Activated T-cell treated with anti-CD3 and anti-CD28 coated beads, Interleukin-2, amount 50 U/mL, for 24 hours (primary cell): ENCODE data around the gene PTPRA.
A peak's percentile ranks its signal among the peaks of the same experiment; 100 is the strongest.

Source experiments
- DNase-seq: peaks from one replicate; pipeline ENCODE4 v3.0.0-alpha.2; 2020
- H3K27ac Mint-ChIP-seq: 2 replicates; pipeline ENCODE4 v1.8.0; 2020; ENCODE audit warnings: mild to moderate bottlenecking, mixed read lengths
- H3K27me3 Mint-ChIP-seq: 2 replicates; pipeline ENCODE4 v1.8.0; 2020; ENCODE audit warnings: mixed read lengths
- H3K36me3 Mint-ChIP-seq: 2 replicates; pipeline ENCODE4 v1.8.0; 2020; ENCODE audit warnings: low read depth, mixed read lengths
- H3K4me1 Mint-ChIP-seq: 2 replicates; pipeline ENCODE4 v1.8.0; 2020; ENCODE audit warnings: low read depth, mixed read lengths
- H3K4me3 Mint-ChIP-seq: 2 replicates; pipeline ENCODE4 v1.8.0; 2020; ENCODE audit warnings: mild to moderate bottlenecking, moderate library complexity, mixed read lengths
- H3K9me3 Mint-ChIP-seq: 2 replicates; pipeline ENCODE4 v1.8.0; 2020; ENCODE audit warnings: mixed read lengths

The PTPRA gene

GRCh38 chr20:2956480-2956879 is 83.2 kb downstream of the PTPRA start:
- H3K9me3 Mint-ChIP-seq: no peaks in the 10 kb centered on the region
- H3K4me3 Mint-ChIP-seq: no peak overlapping the region
- no peak overlapping the region for H3K27ac Mint-ChIP-seq
- no peak for DNase-seq
- peaks cover 66% of the 10 kb centered on the region for H3K36me3 Mint-ChIP-seq
- no peaks in the 10 kb centered on the region for H3K27me3 Mint-ChIP-seq
- peaks cover 29% of the 10 kb centered on the region for H3K4me1 Mint-ChIP-seq

DNA sequence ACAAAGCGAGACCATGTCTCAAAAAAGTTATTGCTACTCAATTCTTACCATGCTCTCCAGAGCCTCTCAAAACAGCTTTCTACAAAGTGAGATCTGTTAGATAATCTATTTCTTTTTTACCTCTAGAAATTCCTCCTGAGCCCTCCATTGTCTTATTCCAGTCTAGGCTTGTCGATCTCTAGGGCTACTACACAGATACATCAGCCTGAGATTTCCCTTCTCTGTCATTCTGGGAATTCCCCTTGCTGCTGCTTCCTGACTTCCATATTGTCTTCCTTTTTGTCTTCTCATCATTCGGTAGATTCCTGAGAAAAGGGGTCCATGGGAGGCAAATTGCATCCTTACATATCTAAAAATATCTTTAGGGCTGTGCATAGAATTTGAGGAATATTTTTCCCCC is 94.6 kb downstream of the PTPRA start:
- no peaks in the 10 kb centered on the region for H3K27me3 Mint-ChIP-seq
- H3K27ac Mint-ChIP-seq: peak overlapping the region; percentile 16
- no peaks in the 10 kb centered on the region for H3K9me3 Mint-ChIP-seq
- peaks cover 82% of the 10 kb centered on the region for H3K36me3 Mint-ChIP-seq
- peaks cover 4% of the 10 kb centered on the region for H3K4me1 Mint-ChIP-seq
- no peak for DNase-seq
- H3K4me3 Mint-ChIP-seq: no peak overlapping the region

DNA sequence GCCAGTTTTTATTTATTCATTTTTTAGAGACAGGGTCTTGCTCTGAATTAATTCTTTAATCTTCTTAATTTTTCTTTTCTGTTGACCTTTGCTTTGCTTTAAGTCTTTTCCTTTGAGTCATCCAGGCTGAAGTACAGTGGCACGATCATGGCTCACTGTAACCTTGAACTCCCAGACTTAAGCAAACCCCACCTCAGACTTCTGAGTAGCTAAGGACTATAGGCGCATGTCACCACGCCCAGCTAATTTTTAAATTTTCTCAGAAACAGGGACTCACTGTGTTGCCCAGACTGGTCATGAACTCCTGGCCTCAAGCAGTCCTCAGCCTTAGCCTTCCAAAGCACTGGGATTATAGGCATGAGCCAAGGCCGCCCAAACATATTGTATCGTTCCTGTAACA is 98.8 kb downstream of the PTPRA start:
- peaks cover 68% of the 10 kb centered on the region for H3K36me3 Mint-ChIP-seq
- peaks cover 13% of the 10 kb centered on the region for H3K4me1 Mint-ChIP-seq
- no peaks in the 10 kb centered on the region for H3K27me3 Mint-ChIP-seq
- no peaks in the 10 kb centered on the region for H3K9me3 Mint-ChIP-seq
- H3K4me3 Mint-ChIP-seq: no peak overlapping the region
- no peak overlapping the region for H3K27ac Mint-ChIP-seq
- DNase-seq: no peak

DNA sequence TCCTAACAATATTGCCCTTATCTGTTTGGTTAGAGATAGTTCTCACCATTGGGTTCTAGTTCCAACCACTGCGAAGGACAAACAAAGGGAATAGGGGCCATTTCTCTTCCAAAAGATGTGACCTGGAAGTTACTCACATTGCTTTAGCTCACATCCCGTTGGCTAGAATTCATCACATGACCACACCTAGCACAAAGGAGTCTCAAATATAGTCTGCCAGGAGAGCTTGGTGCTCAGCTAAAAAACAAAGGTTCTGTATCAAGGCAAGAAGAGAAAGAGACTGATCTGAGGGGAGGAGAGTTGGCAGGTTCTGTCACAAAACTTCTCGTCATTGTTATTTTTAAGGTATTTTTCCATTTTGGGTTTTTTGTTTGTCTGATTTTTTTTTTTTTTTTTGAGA is 100.3 kb downstream of the PTPRA start:
- H3K4me1 Mint-ChIP-seq: peaks cover 19% of the 10 kb centered on the region
- H3K27me3 Mint-ChIP-seq: no peaks in the 10 kb centered on the region
- H3K4me3 Mint-ChIP-seq: no peak overlapping the region
- DNase-seq: no peak
- H3K27ac Mint-ChIP-seq: no peak overlapping the region
- H3K9me3 Mint-ChIP-seq: no peaks in the 10 kb centered on the region
- peaks cover 62% of the 10 kb centered on the region for H3K36me3 Mint-ChIP-seq

DNA sequence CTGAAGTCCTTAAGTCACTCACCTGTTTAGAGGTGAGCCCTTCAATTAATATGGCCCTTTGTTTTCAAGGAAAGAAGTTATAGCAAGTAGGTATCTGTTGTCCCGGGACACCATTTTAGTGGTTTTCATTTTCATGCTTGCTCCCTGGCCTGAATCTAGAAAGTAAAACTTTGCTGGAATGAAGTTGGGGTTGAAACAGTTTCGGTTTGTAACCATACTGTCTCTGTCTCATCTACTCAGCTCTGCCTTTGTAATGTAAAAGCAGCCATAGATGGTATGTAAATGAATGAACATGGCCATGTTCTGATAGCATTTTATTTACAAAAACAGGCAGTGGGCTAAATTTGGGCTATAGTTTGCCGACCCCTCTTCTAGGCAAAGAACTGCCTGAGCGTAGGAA is 105.2 kb downstream of the PTPRA start:
- Mint-ChIP-seq H3K4me3 (no peak overlapping the region), H3K9me3 (no peaks in the 10 kb centered on the region), H3K36me3 (peaks cover 39% of the 10 kb centered on the region), H3K27ac (peak overlapping the region; percentile 15), H3K27me3 (no peaks in the 10 kb centered on the region), H3K4me1 (peaks cover 30% of the 10 kb centered on the region)
- no peak for DNase-seq

GRCh38 chr20:2981646-2982045 is 108.4 kb downstream of the PTPRA start:
- H3K9me3 Mint-ChIP-seq: no peaks in the 10 kb centered on the region
- peaks cover 20% of the 10 kb centered on the region for H3K4me1 Mint-ChIP-seq
- no peaks in the 10 kb centered on the region for H3K27me3 Mint-ChIP-seq
- H3K36me3 Mint-ChIP-seq: peaks cover 17% of the 10 kb centered on the region
- H3K4me3 Mint-ChIP-seq: no peak overlapping the region
- no peak for DNase-seq
- H3K27ac Mint-ChIP-seq: no peak overlapping the region

DNA sequence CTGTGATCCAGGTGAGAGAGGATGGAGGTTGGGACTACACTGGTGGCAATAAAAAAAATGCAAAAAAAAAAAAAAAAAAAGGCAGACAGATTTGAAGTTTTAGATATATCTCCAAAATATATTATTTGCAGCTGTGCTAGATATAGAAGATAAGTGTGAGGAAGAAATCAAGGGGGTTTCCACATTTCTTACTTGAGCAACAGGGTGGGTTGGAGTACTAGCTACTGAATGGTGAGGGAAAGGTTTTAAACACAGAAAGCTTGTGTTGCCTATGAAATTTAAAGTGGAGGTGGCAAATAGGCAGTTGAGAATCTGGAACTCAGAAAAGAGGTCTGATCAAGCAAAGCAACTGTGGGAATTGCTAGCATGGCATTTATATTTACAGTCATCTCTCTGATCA is 110.2 kb downstream of the PTPRA start:
- no peak overlapping the region for H3K27ac Mint-ChIP-seq
- H3K27me3 Mint-ChIP-seq: no peaks in the 10 kb centered on the region

GRCh38 chr20:2984028-2984501 is 110.8 kb downstream of the PTPRA start:
- Mint-ChIP-seq H3K27me3 (no peaks in the 10 kb centered on the region), H3K36me3 (peaks cover 10% of the 10 kb centered on the region), H3K9me3 (no peaks in the 10 kb centered on the region), H3K27ac (no peak overlapping the region), H3K4me3 (no peak overlapping the region), H3K4me1 (peaks cover 7% of the 10 kb centered on the region)
- no peak for DNase-seq

More for the DNA sequence above, 110.2 kb downstream of the PTPRA start:
- Mint-ChIP-seq H3K9me3 (no peaks in the 10 kb centered on the region), H3K4me1 (peaks cover 11% of the 10 kb centered on the region), H3K4me3 (no peak overlapping the region), H3K36me3 (peaks cover 10% of the 10 kb centered on the region)
- no peak for DNase-seq

DNA sequence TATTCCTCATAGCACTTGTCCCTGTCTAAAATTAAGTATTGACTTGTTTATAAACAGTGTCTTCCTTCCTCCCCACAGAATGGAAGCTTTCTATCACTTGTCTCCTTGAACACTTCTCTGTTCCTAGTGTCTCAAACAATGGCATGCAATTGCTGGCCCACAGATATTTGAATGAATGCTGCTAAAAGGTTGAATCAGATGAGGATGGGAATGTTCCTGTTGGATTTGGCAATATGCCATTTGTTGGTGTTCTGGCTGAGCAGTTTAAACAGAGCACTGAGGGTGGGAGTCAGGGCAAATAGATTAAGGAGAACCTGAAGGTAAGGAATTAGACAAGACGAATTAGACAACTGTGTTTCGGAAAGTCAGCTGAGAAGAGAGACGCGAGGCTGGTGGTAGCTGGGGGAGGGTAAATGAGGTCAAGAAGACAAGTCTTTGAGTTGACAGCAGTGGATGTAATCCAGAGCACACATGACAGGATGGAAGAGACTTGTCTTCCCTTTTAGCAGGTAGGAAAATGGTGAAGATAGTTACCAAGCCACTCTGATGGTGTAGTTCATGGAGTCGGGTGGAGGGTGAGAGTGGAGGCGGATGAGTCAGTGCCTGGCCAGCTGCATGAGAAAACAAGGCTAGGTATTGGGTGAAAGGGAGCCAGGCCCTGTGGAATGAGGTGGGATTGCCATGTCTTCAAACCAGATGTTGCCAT is 111.8 kb downstream of the PTPRA start:
- peak; percentile 43 for DNase-seq

GRCh38 chr20:2986466-2986865 is 113.2 kb downstream of the PTPRA start:
- Mint-ChIP-seq H3K36me3 (peaks cover 9% of the 10 kb centered on the region), H3K4me1 (peaks cover 16% of the 10 kb centered on the region), H3K4me3 (peak overlapping the region; percentile 58), H3K27ac (no peak overlapping the region), H3K27me3 (no peaks in the 10 kb centered on the region), H3K9me3 (no peaks in the 10 kb centered on the region)
- DNase-seq: peak; percentile 60

More for the DNA sequence above, 111.8 kb downstream of the PTPRA start:
- Mint-ChIP-seq H3K27me3 (no peaks in the 10 kb centered on the region), H3K4me3 (no peak overlapping the region), H3K4me1 (peaks cover 16% of the 10 kb centered on the region), H3K27ac (no peak overlapping the region), H3K36me3 (peaks cover 10% of the 10 kb centered on the region), H3K9me3 (no peaks in the 10 kb centered on the region)

GRCh38 chr20:2987861-2988260 is 114.6 kb downstream of the PTPRA start:
- no peak for DNase-seq
- H3K9me3 Mint-ChIP-seq: no peaks in the 10 kb centered on the region
- H3K4me1 Mint-ChIP-seq: peaks cover 10% of the 10 kb centered on the region
- no peak overlapping the region for H3K4me3 Mint-ChIP-seq
- no peak overlapping the region for H3K27ac Mint-ChIP-seq
- H3K36me3 Mint-ChIP-seq: peaks cover 16% of the 10 kb centered on the region
- no peaks in the 10 kb centered on the region for H3K27me3 Mint-ChIP-seq

GRCh38 chr20:2991532-2991931 is 118.3 kb downstream of the PTPRA start:
- no peak for DNase-seq
- Mint-ChIP-seq H3K4me3 (no peak overlapping the region), H3K36me3 (peaks cover 50% of the 10 kb centered on the region), H3K27me3 (no peaks in the 10 kb centered on the region), H3K9me3 (no peaks in the 10 kb centered on the region), H3K27ac (no peak overlapping the region), H3K4me1 (peaks cover 15% of the 10 kb centered on the region)

DNA sequence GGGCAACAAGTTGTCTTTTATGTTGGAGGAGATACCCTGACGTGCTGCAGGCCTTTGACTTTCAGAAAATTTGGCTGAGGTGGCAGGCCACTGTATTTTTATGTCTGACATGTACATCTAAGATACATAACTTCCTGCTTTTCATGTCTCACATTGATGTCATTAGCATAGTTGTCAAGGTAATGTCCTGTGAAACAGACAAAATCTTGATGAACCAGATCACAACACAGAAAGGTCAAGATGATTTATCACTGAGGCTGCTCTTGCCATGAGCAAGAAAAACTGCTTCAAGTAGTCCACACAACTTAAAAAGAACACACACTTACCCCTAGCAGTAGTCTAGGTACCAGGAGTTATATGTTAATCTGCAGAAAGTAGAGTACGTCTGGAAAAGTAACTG is 120.0 kb downstream of the PTPRA start:
- DNase-seq: no peak
- no peak overlapping the region for H3K4me3 Mint-ChIP-seq
- H3K27me3 Mint-ChIP-seq: no peaks in the 10 kb centered on the region
- H3K36me3 Mint-ChIP-seq: peaks cover 58% of the 10 kb centered on the region
- H3K4me1 Mint-ChIP-seq: peaks cover 15% of the 10 kb centered on the region
- H3K27ac Mint-ChIP-seq: no peak overlapping the region
- H3K9me3 Mint-ChIP-seq: no peaks in the 10 kb centered on the region

GRCh38 chr20:2995796-2996195 is 122.5 kb downstream of the PTPRA start:
- no peak for DNase-seq
- Mint-ChIP-seq H3K27me3 (no peaks in the 10 kb centered on the region), H3K4me1 (peaks cover 6% of the 10 kb centered on the region), H3K4me3 (no peak overlapping the region), H3K9me3 (no peaks in the 10 kb centered on the region), H3K36me3 (peaks cover 77% of the 10 kb centered on the region), H3K27ac (peak overlapping the region; percentile 5)

DNA sequence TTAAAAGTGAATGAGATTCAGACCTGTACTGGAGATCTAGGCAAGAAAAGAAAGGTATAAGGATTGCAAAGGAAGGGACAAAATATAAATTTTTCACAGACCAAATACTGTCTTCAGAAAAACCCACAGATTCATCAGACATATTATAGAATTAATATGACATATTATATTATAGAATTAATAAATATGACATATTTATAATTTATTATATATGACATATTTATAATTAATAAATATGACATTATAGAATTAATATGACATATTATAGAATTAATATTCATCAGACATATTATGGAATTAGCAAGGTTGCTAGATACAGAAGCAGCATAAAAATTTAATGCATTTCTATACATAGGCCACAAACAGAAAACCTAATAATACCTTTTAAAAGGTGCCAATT is 125.4 kb downstream of the PTPRA start:
- peaks cover 66% of the 10 kb centered on the region for H3K36me3 Mint-ChIP-seq
- no peak overlapping the region for H3K27ac Mint-ChIP-seq

More for the DNA sequence above, 125.4 kb downstream of the PTPRA start:
- DNase-seq: no peak
- Mint-ChIP-seq H3K9me3 (no peaks in the 10 kb centered on the region), H3K27me3 (no peaks in the 10 kb centered on the region), H3K4me1 (peaks cover 5% of the 10 kb centered on the region), H3K4me3 (no peak overlapping the region)
